C4-2B (cell line): ENCODE results near the gene BEGAIN.

ENCODE experiments used
- H3K27ac ChIP-seq: fragments of 450-650 bp; 2 replicates; pipeline ENCODE4 v1.5.1; 2017
- CTCF ChIP-seq: fragments of 450-650 bp; conservative IDR thresholded peaks from 2 replicates; pipeline ENCODE4 v1.5.1; 2017; ENCODE audit warnings: mild to moderate bottlenecking
- ZFX ChIP-seq: fragments of 450-650 bp; IDR thresholded peaks from 2 replicates; pipeline ENCODE4 v1.6.1; 2017

The BEGAIN gene

GRCh38 chr14:100546051-100546443 lies 41.2 kb downstream of the BEGAIN start:
- H3K27ac ChIP-seq, result no peak overlapping the region
- TF ChIP-seq CTCF (no peak), ZFX (no peak)

- TF ChIP-seq CTCF, result no peak
- TF ChIP-seq ZFX, result no peak
- H3K27ac ChIP-seq, result no peak overlapping the region
Observed at GRCh38 chr14:100545359-100545758, 41.9 kb downstream of the BEGAIN start.

DNA sequence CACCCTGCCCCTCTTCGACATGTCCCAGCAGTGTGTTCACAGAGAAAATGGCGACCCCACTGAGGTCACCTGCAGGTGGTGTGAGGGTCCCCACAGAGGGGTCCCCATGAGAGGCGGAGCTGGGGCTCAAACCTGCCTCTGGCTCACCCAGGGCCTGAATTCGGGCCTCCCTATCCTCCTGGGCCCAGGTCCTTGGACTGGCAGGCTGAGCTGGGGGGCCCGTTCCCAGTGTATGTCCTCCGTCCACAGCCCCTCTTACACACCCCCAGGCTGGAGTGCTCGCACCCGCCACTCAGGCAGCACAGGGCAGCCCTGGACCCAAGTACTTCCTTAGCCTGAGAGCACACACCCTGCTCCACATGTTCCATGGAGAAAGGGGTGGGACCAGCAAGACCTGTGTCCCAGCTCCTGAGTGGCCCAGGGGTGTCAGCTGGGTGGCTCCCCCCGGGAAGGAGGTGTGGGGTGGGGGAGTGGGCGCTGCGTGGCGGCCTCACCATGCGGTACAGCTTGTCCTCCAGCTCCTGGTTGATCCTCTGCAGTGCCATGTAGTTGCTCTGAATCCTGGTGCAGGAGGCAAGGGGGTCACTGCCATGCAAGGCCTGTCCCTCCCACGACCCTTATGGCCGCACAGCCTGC lies 42.6 kb downstream of the BEGAIN start:
- H3K27ac ChIP-seq, result no peak overlapping the region
- TF ChIP-seq ZFX (no peak), CTCF (no peak)

DNA sequence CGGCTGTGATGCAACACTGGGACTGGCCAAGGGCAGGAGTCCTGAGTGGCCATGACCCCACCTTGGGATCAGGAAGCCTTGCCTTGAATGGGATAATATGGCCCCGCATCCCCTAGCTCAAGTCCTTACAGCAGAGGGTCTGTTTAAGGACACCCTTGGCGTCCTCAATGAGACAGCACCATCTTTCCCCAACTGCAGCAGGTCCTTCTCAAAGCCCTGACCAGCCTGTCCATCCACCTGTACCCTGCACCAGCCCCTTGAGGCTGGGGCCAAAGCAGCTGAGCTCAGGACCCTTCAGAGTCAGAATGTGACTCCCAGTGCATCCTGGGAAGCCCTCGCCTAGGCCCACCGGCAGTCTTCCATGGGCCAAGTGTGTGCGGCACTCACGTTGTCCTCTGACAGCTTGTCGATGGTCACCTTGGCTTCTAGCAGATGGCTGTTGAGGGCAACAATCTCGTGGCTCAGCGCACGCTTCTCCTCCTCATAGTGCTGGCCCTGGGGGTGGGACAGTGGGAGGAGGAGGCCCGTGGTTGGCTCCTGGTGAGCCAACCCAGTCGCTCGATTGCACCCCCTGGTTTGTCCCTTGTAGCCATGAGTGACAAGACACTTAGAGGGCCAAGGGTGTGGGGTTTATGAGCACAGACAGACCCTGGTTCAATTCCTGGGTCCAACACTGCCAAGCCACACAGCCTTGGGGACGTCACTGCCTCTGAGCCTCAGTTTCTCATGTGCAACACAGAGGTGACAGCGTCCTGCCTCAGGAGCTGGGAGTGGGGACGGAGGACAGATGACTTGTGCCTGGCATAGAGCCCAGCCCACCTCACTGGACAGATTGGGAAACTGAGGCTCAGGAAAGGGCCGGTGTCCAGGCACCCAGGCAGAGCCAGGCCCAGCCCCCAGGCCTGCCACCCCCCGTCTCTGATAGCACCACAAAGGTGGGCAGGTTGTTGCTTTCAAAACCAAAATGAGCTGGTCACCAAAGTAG lies 43.5 kb downstream of the BEGAIN start:
- no peak overlapping the region for H3K27ac ChIP-seq
- TF ChIP-seq CTCF (no peak), ZFX (no peak)

DNA sequence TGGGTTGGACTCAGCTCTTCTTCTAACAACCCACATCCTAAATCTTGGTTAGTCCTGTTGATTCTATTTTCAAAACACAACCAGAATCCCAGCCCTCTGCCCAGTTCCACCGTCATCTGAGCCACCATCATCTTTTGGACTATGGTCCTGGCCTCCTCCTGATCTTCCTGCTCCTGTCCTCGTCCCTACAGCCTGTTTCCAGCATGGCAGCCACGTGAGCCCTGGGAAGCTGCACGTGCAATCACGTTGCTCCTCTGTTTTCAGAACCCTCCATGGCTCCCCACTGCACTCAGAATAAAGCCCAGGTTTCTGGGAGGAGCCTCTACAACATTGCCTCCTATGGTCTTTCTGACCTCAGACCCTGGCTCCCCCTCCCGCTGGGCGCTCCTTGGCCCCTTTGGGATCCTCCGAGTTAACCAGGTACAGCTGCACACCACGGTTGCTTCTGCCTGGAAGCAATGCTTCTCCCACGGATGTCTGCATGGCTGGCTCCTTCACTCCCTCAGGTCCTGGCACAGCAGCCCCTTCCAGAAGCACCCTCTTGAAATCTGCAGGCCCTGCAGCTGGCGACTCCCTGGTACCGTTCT lies 44.5 kb downstream of the BEGAIN start:
- TF ChIP-seq ZFX, result no peak
- TF ChIP-seq CTCF, result no peak
- no peak overlapping the region for H3K27ac ChIP-seq

- TF ChIP-seq ZFX, result no peak
- TF ChIP-seq CTCF, result no peak
- H3K27ac ChIP-seq, result no peak overlapping the region
Observed at GRCh38 chr14:100541621-100542560, 45.3 kb downstream of the BEGAIN start.
